Stimulated activated CD4-positive, alpha-beta T cell treated with anti-CD3 and anti-CD28 coated beads, Interleukin-2, amount 100 ng/mL, for 4 hours (primary cell): ENCODE results near the gene KRTAP5-4.
"Not testable (repeated sequence)": the region's sequence is repeated elsewhere in the genome, so short reads cannot be mapped to it uniquely, and the experiment has no call there.

Source experiments
- DNase-seq: peaks from one replicate; pipeline ENCODE4 v3.0.0-alpha.2; 2020; ENCODE audit warnings: low read depth

Gene KRTAP5-4

GRCh38 chr11:1600626-1601025 lies 21.3 kb downstream of the KRTAP5-4 start:
- no peak for DNase-seq

- no peak for DNase-seq
Observed at GRCh38 chr11:1598816-1599215, 23.1 kb downstream of the KRTAP5-4 start.

- not testable (repeated sequence) for DNase-seq
Observed at GRCh38 chr11:1598406-1598805, 23.5 kb downstream of the KRTAP5-4 start.

- DNase-seq = no peak
Observed at GRCh38 chr11:1597994-1598380, 24.0 kb downstream of the KRTAP5-4 start, which contains the start of gene KRTAP5-2. Gene KRTAP5-2 (minus strand): TSS chr11:1598294. CDS start chr11:1598250, 44 bp downstream.

- no peak for DNase-seq
Observed at GRCh38 chr11:1597331-1597993, 24.5 kb downstream of the KRTAP5-4 start.

GRCh38 chr11:1596576-1597121 lies 25.3 kb downstream of the KRTAP5-4 start:
- DNase-seq = not testable (repeated sequence)

- not testable (repeated sequence) for DNase-seq
Observed at GRCh38 chr11:1595994-1596575, 25.9 kb downstream of the KRTAP5-4 start.

- DNase-seq = no peak
Observed at GRCh38 chr11:1592628-1593027, 29.3 kb downstream of the KRTAP5-4 start.

- no peak for DNase-seq
Observed at GRCh38 chr11:1589996-1590395, 31.9 kb downstream of the KRTAP5-4 start.

GRCh38 chr11:1589191-1589963 lies 32.6 kb downstream of the KRTAP5-4 start:
- not testable (repeated sequence) for DNase-seq

- DNase-seq = no peak
Observed at GRCh38 chr11:1586699-1587098, 35.2 kb downstream of the KRTAP5-4 start.

GRCh38 chr11:1584661-1585370 lies 37.1 kb downstream of the KRTAP5-4 start, which contains the start of gene KRTAP5-1:
Gene KRTAP5-1 (minus strand): TSS chr11:1585283. CDS start chr11:1585249, 34 bp downstream.
- DNase-seq = not testable (repeated sequence)

- not testable (repeated sequence) for DNase-seq
Observed at GRCh38 chr11:1582909-1583308, 39.0 kb downstream of the KRTAP5-4 start.

- DNase-seq = no peak
Observed at GRCh38 chr11:1581976-1582375, 40.0 kb downstream of the KRTAP5-4 start.

- DNase-seq = no peak
Observed at GRCh38 chr11:1576825-1577224, 45.1 kb downstream of the KRTAP5-4 start.

- DNase-seq = not testable (repeated sequence)
Observed at GRCh38 chr11:1575756-1576155, 46.2 kb downstream of the KRTAP5-4 start.

- no peak for DNase-seq
Observed at GRCh38 chr11:1574933-1575242, 47.0 kb downstream of the KRTAP5-4 start.

- no peak for DNase-seq
Observed at GRCh38 chr11:1574238-1574932, 47.6 kb downstream of the KRTAP5-4 start.

- DNase-seq = no peak
Observed at GRCh38 chr11:1573903-1574237, 48.1 kb downstream of the KRTAP5-4 start.

GRCh38 chr11:1573077-1573902 lies 48.6 kb downstream of the KRTAP5-4 start:
- DNase-seq = no peak
